ENCODE measurements around the gene C4orf51. TPM values are rescaled to one million over a fixed set of nuclear protein-coding genes. Genes with fewer than 3 reads are reported as not detected.
"Not testable (repeated sequence)": the region's sequence is repeated elsewhere in the genome, so short reads cannot be mapped to it uniquely, and the experiment has no call there.

C4orf51 gene
- total RNA-seq, 1 donor from 2014 or later = not detected

DNA sequence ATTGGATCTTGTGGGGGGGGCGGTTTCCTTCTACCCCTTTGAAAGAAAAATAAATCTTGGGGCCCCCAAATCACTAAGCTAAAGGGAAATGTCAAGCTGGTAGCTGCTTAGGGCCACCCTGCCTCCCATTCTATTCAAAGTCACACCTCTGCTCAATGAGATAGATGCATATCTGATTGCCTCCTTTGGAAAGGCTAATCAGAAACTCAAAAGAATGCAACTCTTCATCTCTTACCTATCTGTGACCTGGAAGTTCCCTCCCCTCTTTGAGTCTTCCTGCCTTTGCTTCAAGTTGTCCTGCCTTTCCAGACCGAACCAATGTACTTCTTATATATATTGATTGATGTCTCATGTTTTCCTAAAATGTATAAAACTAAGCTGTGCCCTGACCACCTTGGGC is 7.0 kb downstream of the C4orf51 start:
- Mint-ChIP-seq H3K27ac (no peak overlapping the region), H3K9me3 (peaks cover 12% of the 10 kb centered on the region), H3K4me3 (no peak overlapping the region), H3K36me3 (ENCODE audit: low read depth) (no peaks in the 10 kb centered on the region), H3K4me1 (no peaks in the 10 kb centered on the region), H3K27me3 (peaks cover 10% of the 10 kb centered on the region)
- ATAC-seq (ENCODE audit: low read depth) (no peak), DNase-seq (no peak)
- TF ChIP-seq, protein P1, sequence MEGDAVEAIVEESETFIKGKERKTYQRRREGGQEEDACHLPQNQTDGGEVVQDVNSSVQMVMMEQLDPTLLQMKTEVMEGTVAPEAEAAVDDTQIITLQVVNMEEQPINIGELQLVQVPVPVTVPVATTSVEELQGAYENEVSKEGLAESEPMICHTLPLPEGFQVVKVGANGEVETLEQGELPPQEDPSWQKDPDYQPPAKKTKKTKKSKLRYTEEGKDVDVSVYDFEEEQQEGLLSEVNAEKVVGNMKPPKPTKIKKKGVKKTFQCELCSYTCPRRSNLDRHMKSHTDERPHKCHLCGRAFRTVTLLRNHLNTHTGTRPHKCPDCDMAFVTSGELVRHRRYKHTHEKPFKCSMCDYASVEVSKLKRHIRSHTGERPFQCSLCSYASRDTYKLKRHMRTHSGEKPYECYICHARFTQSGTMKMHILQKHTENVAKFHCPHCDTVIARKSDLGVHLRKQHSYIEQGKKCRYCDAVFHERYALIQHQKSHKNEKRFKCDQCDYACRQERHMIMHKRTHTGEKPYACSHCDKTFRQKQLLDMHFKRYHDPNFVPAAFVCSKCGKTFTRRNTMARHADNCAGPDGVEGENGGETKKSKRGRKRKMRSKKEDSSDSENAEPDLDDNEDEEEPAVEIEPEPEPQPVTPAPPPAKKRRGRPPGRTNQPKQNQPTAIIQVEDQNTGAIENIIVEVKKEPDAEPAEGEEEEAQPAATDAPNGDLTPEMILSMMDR (IDR thresholded peaks at IDR 0.05) = no peak
- ChIA-PET POLR2A (no interaction called here), CTCF (no interaction called here)
- intact Hi-C loops (cut with micrococcal nuclease) = no loop called here

DNA sequence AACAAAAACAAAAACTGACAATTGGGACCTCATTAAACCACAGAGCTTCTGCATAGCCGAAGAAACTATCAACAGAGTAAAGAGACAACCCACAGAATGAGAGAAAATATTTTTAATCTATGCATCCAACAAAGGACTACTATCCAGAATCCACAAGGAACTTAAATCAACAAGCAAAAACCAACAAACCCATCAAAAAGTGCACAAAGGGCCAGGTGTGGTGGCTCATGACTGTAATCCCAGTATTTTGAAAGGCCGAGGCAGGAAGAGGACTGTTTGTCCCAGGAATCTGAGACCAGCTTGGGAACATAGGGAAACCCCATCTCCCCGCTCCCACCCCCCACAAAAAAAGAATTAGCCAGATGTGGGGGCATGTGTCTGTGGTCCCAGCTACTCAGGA is 10.7 kb downstream of the C4orf51 start:
- no peak for ATAC-seq (ENCODE audit: low read depth)
- H3K9me3 Mint-ChIP-seq = peaks cover 20% of the 10 kb centered on the region
- ChIA-PET POLR2A (no interaction called here), CTCF (no interaction called here)
- H3K36me3 Mint-ChIP-seq (ENCODE audit: low read depth) = no peaks in the 10 kb centered on the region
- intact Hi-C loops (cut with micrococcal nuclease) = no loop called here
- no peak for DNase-seq
- TF ChIP-seq, protein P1 (IDR thresholded peaks at IDR 0.05) = no peak
- no peak overlapping the region for H3K27ac Mint-ChIP-seq
- H3K4me1 Mint-ChIP-seq = no peaks in the 10 kb centered on the region
- peaks cover 6% of the 10 kb centered on the region for H3K27me3 Mint-ChIP-seq
- no peak overlapping the region for H3K4me3 Mint-ChIP-seq

DNA sequence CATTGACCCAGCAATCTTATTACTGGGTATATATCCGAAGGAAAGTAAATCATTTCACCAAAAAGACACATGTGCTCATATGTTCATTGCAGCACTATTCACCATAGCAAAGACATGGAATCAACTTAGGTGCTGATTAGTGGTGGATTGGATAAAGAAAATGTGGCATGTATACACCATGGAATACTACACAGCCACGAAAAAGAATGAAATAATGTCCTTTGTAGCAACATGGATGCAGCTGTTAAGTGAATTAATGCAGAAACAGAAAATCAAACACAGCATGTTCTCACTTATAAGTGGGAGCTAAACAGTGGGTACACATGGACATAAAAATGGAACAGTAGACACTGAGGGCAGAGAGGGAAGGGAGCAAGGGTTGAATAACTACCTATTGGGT is 11.5 kb downstream of the C4orf51 start:
- H3K27ac Mint-ChIP-seq; H3K36me3 Mint-ChIP-seq (ENCODE audit: low read depth); ATAC-seq (ENCODE audit: low read depth); DNase-seq; POLR2A ChIA-PET; H3K4me1 Mint-ChIP-seq; H3K4me3 Mint-ChIP-seq; CTCF ChIA-PET; intact Hi-C loops (cut with micrococcal nuclease); H3K27me3 Mint-ChIP-seq: not testable (repeated sequence)
- peaks cover 22% of the 10 kb centered on the region for H3K9me3 Mint-ChIP-seq

DNA sequence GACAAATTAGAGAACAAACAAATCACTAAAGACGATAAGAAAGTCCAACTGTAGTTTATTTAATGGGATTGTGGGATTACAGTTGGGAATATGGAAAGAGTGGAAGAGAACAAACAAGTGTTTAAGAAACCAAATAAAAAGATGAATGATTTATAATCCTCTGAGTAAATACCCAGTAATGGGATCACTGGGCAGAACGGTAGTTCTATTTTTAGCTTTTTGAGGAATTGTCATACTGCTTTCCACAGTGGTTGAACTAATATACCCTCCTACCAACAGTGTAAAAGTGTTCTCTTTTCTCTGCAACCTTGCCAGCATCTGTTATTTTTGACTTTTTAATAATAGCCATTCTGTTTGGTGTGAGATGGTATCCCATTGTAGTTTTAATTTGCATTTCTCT is 15.0 kb downstream of the C4orf51 start:
- no peak for DNase-seq
- ATAC-seq (ENCODE audit: low read depth) = no peak
- peaks cover 1% of the 10 kb centered on the region for H3K27me3 Mint-ChIP-seq
- TF ChIP-seq, protein P1 (IDR thresholded peaks at IDR 0.05) = no peak
- peaks cover 19% of the 10 kb centered on the region for H3K9me3 Mint-ChIP-seq
- no peaks in the 10 kb centered on the region for H3K4me1 Mint-ChIP-seq
- intact Hi-C loops (cut with micrococcal nuclease) = no loop called here
- no peaks in the 10 kb centered on the region for H3K36me3 Mint-ChIP-seq (ENCODE audit: low read depth)
- no peak overlapping the region for H3K27ac Mint-ChIP-seq
- H3K4me3 Mint-ChIP-seq = no peak overlapping the region
- ChIA-PET CTCF (no interaction called here), POLR2A (no interaction called here)

DNA sequence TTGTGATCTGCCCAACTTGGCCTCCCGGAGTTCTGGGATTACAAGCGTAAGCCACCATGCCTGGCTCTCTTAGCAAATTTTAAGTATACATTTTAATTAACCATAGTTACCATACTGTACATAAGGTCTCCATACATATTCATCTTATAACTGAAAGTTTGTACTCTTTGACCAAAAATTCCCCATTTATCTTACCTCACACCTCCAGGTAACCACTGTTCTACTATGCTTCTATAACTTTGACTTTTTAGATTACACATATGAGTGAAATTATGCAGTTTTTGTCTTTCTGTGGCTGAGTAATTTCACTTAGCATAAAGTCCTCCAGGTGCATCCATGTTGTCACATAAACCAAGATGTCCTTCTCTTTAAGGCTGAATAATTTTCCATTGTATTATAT is 17.4 kb downstream of the C4orf51 start:
- TF ChIP-seq, protein P1 (IDR thresholded peaks at IDR 0.05) = no peak
- H3K4me1 Mint-ChIP-seq = no peaks in the 10 kb centered on the region
- intact Hi-C loops (cut with micrococcal nuclease) = no loop called here
- no peak overlapping the region for H3K27ac Mint-ChIP-seq
- POLR2A ChIA-PET = no interaction called here
- H3K27me3 Mint-ChIP-seq = peaks cover 10% of the 10 kb centered on the region
- ATAC-seq (ENCODE audit: low read depth) (no peak), DNase-seq (no peak)
- no peaks in the 10 kb centered on the region for H3K36me3 Mint-ChIP-seq (ENCODE audit: low read depth)
- CTCF ChIA-PET = no interaction called here
- H3K4me3 Mint-ChIP-seq = no peak overlapping the region
- peaks cover 10% of the 10 kb centered on the region for H3K9me3 Mint-ChIP-seq

DNA sequence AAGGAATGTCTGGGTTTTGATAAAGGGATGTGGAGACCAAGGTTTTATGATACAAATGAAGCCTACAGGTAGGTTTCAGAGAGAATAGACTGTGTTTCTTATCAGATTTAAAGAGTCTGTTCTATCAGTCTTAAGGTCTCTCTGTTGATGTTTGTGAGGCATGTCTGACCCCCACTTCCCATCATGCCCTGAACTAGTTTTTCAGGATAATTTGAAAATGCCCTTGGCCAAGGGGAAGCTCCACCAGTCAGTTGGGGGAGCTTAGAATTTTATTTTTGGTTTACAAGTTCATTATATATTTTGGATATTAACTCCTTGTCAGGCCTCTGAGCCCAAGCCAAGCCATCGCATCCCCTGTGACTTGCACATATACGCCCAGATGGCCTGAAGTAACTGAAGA is 18.6 kb downstream of the C4orf51 start:
- POLR2A ChIA-PET = no interaction called here
- TF ChIP-seq, protein P1 (IDR thresholded peaks at IDR 0.05) = no peak
- H3K27me3 Mint-ChIP-seq = peaks cover 10% of the 10 kb centered on the region

More for the DNA sequence above, 18.6 kb downstream of the C4orf51 start:
- Mint-ChIP-seq H3K27ac (no peak overlapping the region), H3K4me1 (no peaks in the 10 kb centered on the region), H3K4me3 (no peak overlapping the region), H3K9me3 (peaks cover 10% of the 10 kb centered on the region), H3K36me3 (ENCODE audit: low read depth) (no peaks in the 10 kb centered on the region)
- ATAC-seq (ENCODE audit: low read depth) (no peak), DNase-seq (no peak)
- intact Hi-C loops (cut with micrococcal nuclease) = no loop called here
- CTCF ChIA-PET = no interaction called here
